ENCODE measurements around the gene RPS3. TPM values are rescaled to one million over a fixed set of nuclear protein-coding genes. Genes with fewer than 3 reads are reported as not detected.

The RPS3 gene
- total and polyA plus RNA-seq, 9 of the 15 experiments (the other 6 are each of a cell fraction or from before 2014, with no cell fraction given): 2,700 to 5,771 (median 3,679) TPM

DNA sequence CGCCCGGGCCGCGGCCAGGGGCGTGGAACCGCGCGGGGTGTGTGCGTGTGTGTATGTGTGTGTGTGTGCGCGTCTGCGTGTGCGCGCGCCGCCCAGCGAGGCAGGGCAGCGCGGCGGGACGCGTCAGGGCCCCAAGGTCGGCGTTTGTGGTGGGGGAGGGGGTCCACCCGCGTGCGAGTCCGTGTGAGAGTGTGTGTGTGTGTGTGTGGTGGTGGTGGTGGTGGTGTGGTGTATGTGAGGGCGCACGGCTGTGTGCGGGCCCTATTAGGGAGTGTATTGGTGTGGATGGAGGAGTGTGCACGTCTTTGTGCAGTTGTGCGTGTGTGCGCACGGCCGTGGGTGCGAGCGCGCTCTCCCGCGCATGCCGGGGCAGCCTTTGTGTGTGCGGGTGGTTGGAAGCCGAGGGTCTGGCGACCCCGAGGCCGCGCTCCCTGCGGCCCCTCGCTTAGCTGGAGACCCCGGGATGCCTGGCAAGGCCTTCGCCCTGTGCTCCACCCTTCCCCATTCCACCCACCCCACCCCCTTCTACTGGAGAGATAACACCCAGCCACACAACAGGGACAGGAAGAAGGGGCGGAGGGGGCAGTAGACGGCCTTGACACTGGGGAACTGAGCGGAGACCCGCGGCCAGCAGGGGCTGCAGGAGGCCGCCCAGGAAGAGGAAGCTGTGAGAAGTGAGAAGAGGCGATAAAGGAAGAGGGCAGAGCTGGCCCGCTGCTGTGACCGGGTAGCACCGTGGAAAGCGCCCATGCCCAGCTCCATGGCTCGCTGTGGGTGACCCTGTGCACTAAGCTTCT, 47.3 kb upstream of the RPS3 start (continued):
- no peak for TF ChIP-seq NR2C1 (IDR thresholded peaks at IDR 0.05)
- TF ChIP-seq NR2C1 (tag; IDR thresholded peaks at IDR 0.05): no peak
- no peak for TF ChIP-seq NFIX (CRISPR knock-in tag; IDR thresholded peaks at IDR 0.05; ENCODE audit: low read depth)
- TF ChIP-seq, protein P1, sequence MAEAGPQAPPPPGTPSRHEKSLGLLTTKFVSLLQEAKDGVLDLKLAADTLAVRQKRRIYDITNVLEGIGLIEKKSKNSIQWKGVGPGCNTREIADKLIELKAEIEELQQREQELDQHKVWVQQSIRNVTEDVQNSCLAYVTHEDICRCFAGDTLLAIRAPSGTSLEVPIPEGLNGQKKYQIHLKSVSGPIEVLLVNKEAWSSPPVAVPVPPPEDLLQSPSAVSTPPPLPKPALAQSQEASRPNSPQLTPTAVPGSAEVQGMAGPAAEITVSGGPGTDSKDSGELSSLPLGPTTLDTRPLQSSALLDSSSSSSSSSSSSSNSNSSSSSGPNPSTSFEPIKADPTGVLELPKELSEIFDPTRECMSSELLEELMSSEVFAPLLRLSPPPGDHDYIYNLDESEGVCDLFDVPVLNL (CRISPR knock-in tag; IDR thresholded peaks at IDR 0.05; ENCODE audit: low read depth): no peak
- no peak for TF ChIP-seq ESRRB (CRISPR knock-in tag; IDR thresholded peaks at IDR 0.05; ENCODE audit: borderline replicate concordance)
- no peak; the same call in 1 of the 2 replicates for TF ChIP-seq LEF1 (IDR thresholded peaks at IDR 0.05)
- TF ChIP-seq ZNF232 (CRISPR knock-in tag; IDR thresholded peaks at IDR 0.05): no peak
- peak; percentile 57 for TF ChIP-seq NFIC (IDR thresholded peaks at IDR 0.05)
- TF ChIP-seq, protein P2, sequence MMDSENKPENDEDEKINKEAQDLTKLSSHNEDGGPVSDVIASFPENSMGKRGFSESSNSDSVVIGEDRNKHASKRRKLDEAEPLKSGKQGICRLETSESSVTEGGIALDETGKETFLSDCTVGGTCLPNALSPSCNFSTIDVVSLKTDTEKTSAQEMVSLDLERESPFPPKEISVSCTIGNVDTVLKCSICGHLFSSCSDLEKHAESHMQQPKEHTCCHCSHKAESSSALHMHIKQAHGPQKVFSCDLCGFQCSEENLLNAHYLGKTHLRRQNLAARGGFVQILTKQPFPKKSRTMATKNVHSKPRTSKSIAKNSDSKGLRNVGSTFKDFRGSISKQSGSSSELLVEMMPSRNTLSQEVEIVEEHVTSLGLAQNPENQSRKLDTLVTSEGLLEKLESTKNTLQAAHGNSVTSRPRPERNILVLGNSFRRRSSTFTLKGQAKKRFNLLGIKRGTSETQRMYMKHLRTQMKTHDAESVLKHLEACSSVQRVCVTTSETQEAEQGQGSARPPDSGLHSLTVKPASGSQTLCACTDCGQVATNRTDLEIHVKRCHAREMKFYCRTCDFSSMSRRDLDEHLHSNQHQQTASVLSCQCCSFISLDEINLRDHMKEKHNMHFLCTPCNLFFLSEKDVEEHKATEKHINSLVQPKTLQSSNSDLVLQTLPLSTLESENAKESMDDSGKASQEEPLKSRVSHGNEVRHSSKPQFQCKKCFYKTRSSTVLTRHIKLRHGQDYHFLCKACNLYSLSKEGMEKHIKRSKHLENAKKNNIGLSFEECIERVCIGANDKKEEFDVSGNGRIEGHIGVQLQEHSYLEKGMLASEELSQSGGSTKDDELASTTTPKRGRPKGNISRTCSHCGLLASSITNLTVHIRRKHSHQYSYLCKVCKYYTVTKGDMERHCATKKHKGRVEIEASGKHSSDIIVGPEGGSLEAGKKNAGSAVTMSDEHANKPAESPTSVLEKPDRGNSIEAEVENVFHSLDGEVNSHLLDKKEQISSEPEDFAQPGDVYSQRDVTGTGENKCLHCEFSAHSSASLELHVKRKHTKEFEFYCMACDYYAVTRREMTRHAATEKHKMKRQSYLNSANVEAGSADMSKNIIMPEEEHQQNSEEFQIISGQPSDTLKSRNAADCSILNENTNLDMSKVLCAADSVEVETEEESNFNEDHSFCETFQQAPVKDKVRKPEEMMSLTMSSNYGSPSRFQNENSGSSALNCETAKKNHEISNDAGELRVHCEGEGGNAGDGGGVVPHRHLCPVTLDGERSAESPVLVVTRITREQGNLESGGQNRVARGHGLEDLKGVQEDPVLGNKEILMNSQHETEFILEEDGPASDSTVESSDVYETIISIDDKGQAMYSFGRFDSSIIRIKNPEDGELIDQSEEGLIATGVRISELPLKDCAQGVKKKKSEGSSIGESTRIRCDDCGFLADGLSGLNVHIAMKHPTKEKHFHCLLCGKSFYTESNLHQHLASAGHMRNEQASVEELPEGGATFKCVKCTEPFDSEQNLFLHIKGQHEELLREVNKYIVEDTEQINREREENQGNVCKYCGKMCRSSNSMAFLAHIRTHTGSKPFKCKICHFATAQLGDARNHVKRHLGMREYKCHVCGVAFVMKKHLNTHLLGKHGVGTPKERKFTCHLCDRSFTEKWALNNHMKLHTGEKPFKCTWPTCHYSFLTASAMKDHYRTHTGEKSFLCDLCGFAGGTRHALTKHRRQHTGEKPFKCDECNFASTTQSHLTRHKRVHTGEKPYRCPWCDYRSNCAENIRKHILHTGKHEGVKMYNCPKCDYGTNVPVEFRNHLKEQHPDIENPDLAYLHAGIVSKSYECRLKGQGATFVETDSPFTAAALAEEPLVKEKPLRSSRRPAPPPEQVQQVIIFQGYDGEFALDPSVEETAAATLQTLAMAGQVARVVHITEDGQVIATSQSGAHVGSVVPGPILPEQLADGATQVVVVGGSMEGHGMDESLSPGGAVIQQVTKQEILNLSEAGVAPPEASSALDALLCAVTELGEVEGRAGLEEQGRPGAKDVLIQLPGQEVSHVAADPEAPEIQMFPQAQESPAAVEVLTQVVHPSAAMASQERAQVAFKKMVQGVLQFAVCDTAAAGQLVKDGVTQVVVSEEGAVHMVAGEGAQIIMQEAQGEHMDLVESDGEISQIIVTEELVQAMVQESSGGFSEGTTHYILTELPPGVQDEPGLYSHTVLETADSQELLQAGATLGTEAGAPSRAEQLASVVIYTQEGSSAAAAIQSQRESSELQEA (IDR thresholded peaks at IDR 0.05; ENCODE audit: low read depth): no peak
- TF ChIP-seq, protein P3, sequence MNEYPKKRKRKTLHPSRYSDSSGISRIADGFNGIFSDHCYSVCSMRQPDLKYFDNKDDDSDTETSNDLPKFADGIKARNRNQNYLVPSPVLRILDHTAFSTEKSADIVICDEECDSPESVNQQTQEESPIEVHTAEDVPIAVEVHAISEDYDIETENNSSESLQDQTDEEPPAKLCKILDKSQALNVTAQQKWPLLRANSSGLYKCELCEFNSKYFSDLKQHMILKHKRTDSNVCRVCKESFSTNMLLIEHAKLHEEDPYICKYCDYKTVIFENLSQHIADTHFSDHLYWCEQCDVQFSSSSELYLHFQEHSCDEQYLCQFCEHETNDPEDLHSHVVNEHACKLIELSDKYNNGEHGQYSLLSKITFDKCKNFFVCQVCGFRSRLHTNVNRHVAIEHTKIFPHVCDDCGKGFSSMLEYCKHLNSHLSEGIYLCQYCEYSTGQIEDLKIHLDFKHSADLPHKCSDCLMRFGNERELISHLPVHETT (CRISPR knock-in tag; conservative IDR thresholded peaks at IDR 0.05 in 1 of 2, IDR thresholded peaks at IDR 0.05 in 1 of 2): peak in 1 of 2 experiments; percentile 99; a peak in 2 of 4 replicates
- TF ChIP-seq, protein P4, sequence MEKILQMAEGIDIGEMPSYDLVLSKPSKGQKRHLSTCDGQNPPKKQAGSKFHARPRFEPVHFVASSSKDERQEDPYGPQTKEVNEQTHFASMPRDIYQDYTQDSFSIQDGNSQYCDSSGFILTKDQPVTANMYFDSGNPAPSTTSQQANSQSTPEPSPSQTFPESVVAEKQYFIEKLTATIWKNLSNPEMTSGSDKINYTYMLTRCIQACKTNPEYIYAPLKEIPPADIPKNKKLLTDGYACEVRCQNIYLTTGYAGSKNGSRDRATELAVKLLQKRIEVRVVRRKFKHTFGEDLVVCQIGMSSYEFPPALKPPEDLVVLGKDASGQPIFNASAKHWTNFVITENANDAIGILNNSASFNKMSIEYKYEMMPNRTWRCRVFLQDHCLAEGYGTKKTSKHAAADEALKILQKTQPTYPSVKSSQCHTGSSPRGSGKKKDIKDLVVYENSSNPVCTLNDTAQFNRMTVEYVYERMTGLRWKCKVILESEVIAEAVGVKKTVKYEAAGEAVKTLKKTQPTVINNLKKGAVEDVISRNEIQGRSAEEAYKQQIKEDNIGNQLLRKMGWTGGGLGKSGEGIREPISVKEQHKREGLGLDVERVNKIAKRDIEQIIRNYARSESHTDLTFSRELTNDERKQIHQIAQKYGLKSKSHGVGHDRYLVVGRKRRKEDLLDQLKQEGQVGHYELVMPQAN (IDR thresholded peaks at IDR 0.05; ENCODE audit: borderline replicate concordance): peak; percentile 78; the same call in 1 of the 2 replicates
- no peak for TF ChIP-seq GABPB2 (CRISPR knock-in tag; conservative IDR thresholded peaks at IDR 0.05)

Data from K562 (cell line).